Muscle layer of duodenum (tissue), 2 donors: Measurements from ENCODE around the gene AMHR2.
"Not testable (repeated sequence)": the region's sequence is repeated elsewhere in the genome, so short reads cannot be mapped to it uniquely, and the experiment has no call there.

Source experiments
- H3K27ac ChIP-seq: one replicate; pipeline ENCODE4 v1.7.0; 2013; ENCODE audit warnings: mild to moderate bottlenecking, low read length
- H3K27me3 ChIP-seq: one replicate; pipeline ENCODE4 v1.7.0; 2013; ENCODE audit warnings: low read depth, mild to moderate bottlenecking, control low read depth, low read length
- H3K36me3 ChIP-seq, 2 donors: one replicate each; pipeline ENCODE4 v1.7.0; 2013; ENCODE audit warnings: low read length in 2 of 2, control low read depth in 1 of 2, mild to moderate bottlenecking in 1 of 2; ENCODE audit not compliant: insufficient read depth in 2 of 2, control insufficient read depth in 1 of 2
- H3K4me1 ChIP-seq, 2 donors: one replicate each; pipeline ENCODE4 v1.7.0; 2013; ENCODE audit warnings: low read length in 2 of 2, mild to moderate bottlenecking in 2 of 2, control low read depth in 1 of 2, moderate library complexity in 1 of 2; ENCODE audit not compliant: insufficient read depth in 2 of 2, control insufficient read depth in 1 of 2
- H3K4me3 ChIP-seq, 2 donors: one replicate each; pipeline ENCODE4 v1.7.0; 2013; ENCODE audit warnings: low read length in 2 of 2, low read depth in 1 of 2, mild to moderate bottlenecking in 1 of 2
- H3K9me3 ChIP-seq, 2 donors: one replicate each; pipeline ENCODE4 v1.7.0; 2013; ENCODE audit warnings: low read length in 2 of 2, control low read depth in 1 of 2, mild to moderate bottlenecking in 1 of 2; ENCODE audit not compliant: control insufficient read depth in 1 of 2
- donor health status: healthy.

AMHR2 gene

GRCh38 chr12:53423597-53423996 lies at the start of gene AMHR2:
Gene AMHR2, plus strand, starts transcription at chr12:53423855. Its CDS starts 80 bp downstream, at chr12:53423935.
- peaks cover 0 to 7% of the 10 kb centered on the region in 2 donors for H3K4me1 ChIP-seq
- no peak within 1 kb of the TSS for H3K4me3 ChIP-seq
- no peaks in the 10 kb centered on the region for H3K36me3 ChIP-seq
- H3K9me3 ChIP-seq = no peaks in the 10 kb centered on the region
- no peaks in the 10 kb centered on the region for H3K27me3 ChIP-seq
- H3K27ac ChIP-seq = no peak within 1 kb of the TSS

DNA sequence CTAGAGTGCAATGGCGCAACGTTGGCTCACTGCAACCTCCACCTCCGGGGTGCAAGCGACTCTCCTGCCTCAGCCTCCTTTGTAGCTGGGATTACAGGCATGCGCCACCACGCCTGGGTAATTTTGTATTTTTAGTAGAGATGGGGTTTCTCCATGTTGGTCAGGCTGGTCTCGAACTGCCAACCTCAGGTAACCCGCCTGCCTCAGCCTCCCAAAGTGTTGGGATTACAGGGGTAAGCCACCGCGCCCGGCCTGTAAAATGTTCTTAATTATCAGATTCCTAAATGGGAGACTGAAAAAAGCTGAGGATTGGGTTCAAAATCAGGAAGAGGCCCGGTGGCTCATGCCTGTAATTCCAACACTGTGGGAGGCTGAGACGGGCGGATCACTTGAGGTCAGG lies 49.4 kb upstream of the AMHR2 start:
- H3K27ac ChIP-seq, H3K9me3 ChIP-seq: not testable (repeated sequence)

DNA sequence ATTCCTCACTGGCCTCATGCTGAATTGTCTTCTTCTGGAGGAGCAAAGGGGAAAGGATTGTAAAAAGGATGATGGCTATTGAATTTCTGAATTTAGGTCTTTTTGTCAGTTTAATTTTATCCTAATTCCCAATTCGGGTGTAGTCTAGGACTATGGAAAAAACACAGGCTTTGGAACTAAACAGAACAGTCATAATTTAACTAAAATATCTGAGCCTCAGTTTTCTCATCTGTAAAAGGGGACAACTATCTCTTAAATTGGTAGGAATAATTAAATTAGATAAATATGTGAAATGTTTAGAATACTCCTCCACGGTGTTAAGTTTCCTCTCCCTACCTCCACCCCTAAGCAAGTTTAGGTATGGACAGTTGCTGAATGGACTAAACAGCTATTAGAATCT lies 46.9 kb upstream of the AMHR2 start:
- no peaks in the 10 kb centered on the region for H3K27me3 ChIP-seq
- no peaks in the 10 kb centered on the region for H3K9me3 ChIP-seq
- H3K4me3 ChIP-seq = no peak overlapping the region
- peaks cover 18 to 24% of the 10 kb centered on the region in 2 donors for H3K4me1 ChIP-seq
- peaks cover 0 to 3% of the 10 kb centered on the region in 2 donors for H3K36me3 ChIP-seq
- H3K27ac ChIP-seq = no peak overlapping the region

More for the DNA sequence above, 49.4 kb upstream of the AMHR2 start:
- not testable (repeated sequence) for H3K4me3 ChIP-seq, H3K27me3 ChIP-seq, H3K36me3 ChIP-seq
- H3K4me1 ChIP-seq = peaks cover 13 to 21% of the 10 kb centered on the region in 2 donors

- Histone ChIP-seq H3K27me3 (no peaks in the 10 kb centered on the region), H3K36me3 (peaks cover 14 to 16% of the 10 kb centered on the region in 2 donors), H3K27ac (peak overlapping the region; percentile 93), H3K4me1 (peaks cover 22 to 35% of the 10 kb centered on the region in 2 donors), H3K9me3 (no peaks in the 10 kb centered on the region), H3K4me3 (peak overlapping the region in 1 of 2 donors; percentile 77)
Observed at GRCh38 chr12:53378222-53378621, 45.4 kb upstream of the AMHR2 start.

GRCh38 chr12:53378724-53379388 lies 44.8 kb upstream of the AMHR2 start:
- Histone ChIP-seq H3K9me3 (no peaks in the 10 kb centered on the region), H3K27me3 (no peaks in the 10 kb centered on the region), H3K36me3 (peaks cover 20 to 22% of the 10 kb centered on the region in 2 donors), H3K4me1 (peaks cover 27 to 38% of the 10 kb centered on the region in 2 donors), H3K27ac (peak overlapping the region; percentile 93), H3K4me3 (peak overlapping the region; percentile 67 to 77)

GRCh38 chr12:53379389-53380103 lies 44.1 kb upstream of the AMHR2 start:
- peak overlapping the region; percentile 67 to 77 for H3K4me3 ChIP-seq
- H3K4me1 ChIP-seq = peaks cover 27 to 43% of the 10 kb centered on the region in 2 donors
- H3K27me3 ChIP-seq = no peaks in the 10 kb centered on the region
- peak overlapping the region; percentile 93 for H3K27ac ChIP-seq
- H3K9me3 ChIP-seq = no peaks in the 10 kb centered on the region
- peaks cover 20 to 22% of the 10 kb centered on the region in 2 donors for H3K36me3 ChIP-seq

DNA sequence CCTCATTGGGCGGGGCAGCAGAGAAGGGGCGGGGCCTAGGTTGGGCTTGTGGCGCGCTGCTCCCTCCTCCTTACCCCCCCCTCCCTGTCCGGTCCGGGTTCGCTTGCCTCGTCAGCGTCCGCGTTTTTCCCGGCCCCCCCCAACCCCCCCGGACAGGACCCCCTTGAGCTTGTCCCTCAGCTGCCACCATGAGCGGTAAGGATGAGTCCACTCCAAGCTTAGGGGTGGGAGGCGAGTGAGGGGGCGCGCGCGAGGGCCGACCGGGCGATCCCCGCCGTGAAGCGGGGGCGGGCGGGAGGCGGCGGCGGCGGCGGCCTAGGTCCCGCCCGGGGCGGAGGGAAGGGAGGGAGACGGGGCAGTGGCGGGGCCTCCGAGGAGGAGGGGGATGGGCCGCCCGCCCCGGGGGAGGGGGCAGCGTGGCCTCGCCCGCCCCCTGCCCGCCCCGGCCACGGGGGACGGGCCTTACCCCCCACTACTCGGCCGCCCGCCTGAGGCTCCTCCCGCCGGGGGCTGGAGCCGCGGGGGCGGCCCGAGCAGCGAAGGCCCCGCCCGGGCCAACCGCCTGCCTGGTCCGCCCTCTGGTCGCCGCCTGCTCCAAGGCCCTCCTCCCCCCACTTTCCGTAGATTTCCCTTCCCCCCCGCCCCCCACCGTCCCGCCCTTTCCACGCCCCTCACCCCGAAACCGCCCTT lies 43.4 kb upstream of the AMHR2 start, which contains the start of gene SP1:
SP1 (plus strand) TSS at position 73 of the 690 bp plus-strand sequence; CDS start at position 189, 116 bp downstream.
- Histone ChIP-seq H3K4me1 (peaks cover 27 to 45% of the 10 kb centered on the region in 2 donors), H3K9me3 (no peaks in the 10 kb centered on the region), H3K4me3 (peak within 1 kb of the TSS; percentile 67 to 77), H3K36me3 (peaks cover 20 to 22% of the 10 kb centered on the region in 2 donors), H3K27ac (peak within 1 kb of the TSS; percentile 93), H3K27me3 (no peaks in the 10 kb centered on the region)

DNA sequence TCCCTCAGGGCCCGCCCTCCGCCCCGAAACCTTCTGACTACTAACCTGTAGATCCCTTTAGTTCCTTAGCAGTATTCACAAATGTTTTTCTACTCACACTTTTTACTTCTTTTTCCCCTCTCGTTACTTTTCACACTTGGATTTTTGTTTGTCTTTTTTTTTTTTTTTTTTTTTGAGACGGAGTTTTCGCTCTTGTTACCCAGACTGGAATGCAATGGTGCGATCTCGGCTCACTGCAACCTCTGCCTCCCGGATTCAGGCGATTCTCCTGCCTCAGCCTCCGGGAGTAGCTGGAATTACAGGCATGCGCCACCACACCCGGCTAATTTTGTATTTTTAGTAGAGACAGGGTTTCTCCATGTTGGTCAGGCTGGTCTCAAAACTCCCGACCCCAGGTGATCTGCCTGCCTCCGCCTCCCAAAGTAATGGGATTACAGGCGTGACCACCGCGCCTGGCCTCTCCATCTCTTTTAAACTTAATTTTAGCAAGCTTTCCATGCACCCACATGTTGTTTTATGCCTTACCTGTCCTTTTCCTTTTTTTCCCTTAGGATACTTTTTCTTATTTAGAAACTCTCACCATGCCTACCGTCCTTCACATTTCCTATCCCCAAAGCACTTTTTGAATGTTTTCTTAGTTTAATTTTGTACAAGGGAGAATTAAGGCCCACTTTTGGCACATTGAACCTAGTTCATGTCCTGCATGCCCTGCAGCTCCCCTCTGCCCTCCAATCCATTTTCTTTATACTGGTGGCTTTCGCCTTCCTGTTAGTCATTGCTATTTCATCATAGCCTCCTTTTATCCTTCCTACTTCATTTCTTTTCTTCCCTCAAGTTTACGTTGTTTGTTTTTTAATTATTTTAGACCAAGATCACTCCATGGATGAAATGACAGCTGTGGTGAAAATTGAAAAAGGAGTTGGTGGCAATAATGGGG lies 42.6 kb upstream of the AMHR2 start:
- H3K27me3 ChIP-seq = no peaks in the 10 kb centered on the region
- peaks cover 27 to 51% of the 10 kb centered on the region in 2 donors for H3K4me1 ChIP-seq
- H3K27ac ChIP-seq = peak overlapping the region; percentile 84
- peak overlapping the region; percentile 60 to 63 for H3K4me3 ChIP-seq
- H3K36me3 ChIP-seq = peaks cover 20 to 22% of the 10 kb centered on the region in 2 donors
- H3K9me3 ChIP-seq = no peaks in the 10 kb centered on the region

- H3K27ac ChIP-seq = peak overlapping the region; percentile 84
- peak overlapping the region; percentile 60 to 63 for H3K4me3 ChIP-seq
- no peaks in the 10 kb centered on the region for H3K27me3 ChIP-seq
- peaks cover 27 to 60% of the 10 kb centered on the region in 2 donors for H3K4me1 ChIP-seq
- no peaks in the 10 kb centered on the region for H3K9me3 ChIP-seq
- H3K36me3 ChIP-seq = peaks cover 20 to 22% of the 10 kb centered on the region in 2 donors
Observed at GRCh38 chr12:53381731-53382630, 41.7 kb upstream of the AMHR2 start.

- H3K4me1 ChIP-seq = peaks cover 27 to 71% of the 10 kb centered on the region in 2 donors
- H3K27ac ChIP-seq = no peak overlapping the region
- H3K36me3 ChIP-seq = peaks cover 20 to 22% of the 10 kb centered on the region in 2 donors
- H3K27me3 ChIP-seq = no peaks in the 10 kb centered on the region
- no peaks in the 10 kb centered on the region for H3K9me3 ChIP-seq
- H3K4me3 ChIP-seq = peak overlapping the region; percentile 46 to 63
Observed at GRCh38 chr12:53383258-53383657, 40.4 kb upstream of the AMHR2 start.
